NOMO-1 treated with DMSO at 0.1 percent for 48 hours (cell line): Measurements from ENCODE around the gene SSH2.
"Not testable (repeated sequence)": the region's sequence is repeated elsewhere in the genome, so short reads cannot be mapped to it uniquely, and the experiment has no call there.

Experiments
- DNase-seq: peaks from one replicate; lab custom pipeline; 2025; ENCODE audit not compliant: unreplicated experiment; lab: John Stamatoyannopoulos, UW

The SSH2 gene

GRCh38 chr17:29874931-29875596, 55.0 kb downstream of the SSH2 start:
- no peak for DNase-seq

- peak; percentile 40 for DNase-seq
Measured at GRCh38 chr17:29874358-29874757, 55.7 kb downstream of the SSH2 start.

GRCh38 chr17:29873476-29873875, 56.6 kb downstream of the SSH2 start:
- DNase-seq, result no peak

GRCh38 chr17:29870836-29871465, 59.1 kb downstream of the SSH2 start:
- no peak for DNase-seq

- DNase-seq, result peak; percentile 30
Measured at GRCh38 chr17:29867643-29868181, 62.3 kb downstream of the SSH2 start.

GRCh38 chr17:29866746-29867404, 63.2 kb downstream of the SSH2 start:
- DNase-seq, result no peak

GRCh38 chr17:29864615-29865014, 65.4 kb downstream of the SSH2 start:
- no peak for DNase-seq

GRCh38 chr17:29864123-29864522, 65.9 kb downstream of the SSH2 start:
- DNase-seq, result not testable (repeated sequence)

GRCh38 chr17:29862951-29863350, 67.1 kb downstream of the SSH2 start:
- DNase-seq, result no peak

- no peak for DNase-seq
Measured at GRCh38 chr17:29862127-29862526, 67.9 kb downstream of the SSH2 start.

- not testable (repeated sequence) for DNase-seq
Measured at GRCh38 chr17:29859445-29859844, 70.6 kb downstream of the SSH2 start.

GRCh38 chr17:29857823-29858222, 72.2 kb downstream of the SSH2 start:
- no peak for DNase-seq

- not testable (repeated sequence) for DNase-seq
Measured at GRCh38 chr17:29857105-29857504, 72.9 kb downstream of the SSH2 start.

GRCh38 chr17:29855686-29856085, 74.3 kb downstream of the SSH2 start:
- peak; percentile 24 for DNase-seq

- no peak for DNase-seq
Measured at GRCh38 chr17:29848737-29849136, 81.3 kb downstream of the SSH2 start.

- no peak for DNase-seq
Measured at GRCh38 chr17:29847527-29848400, 82.3 kb downstream of the SSH2 start.

- DNase-seq, result no peak
Measured at GRCh38 chr17:29847118-29847517, 82.9 kb downstream of the SSH2 start.

GRCh38 chr17:29846298-29846697, 83.7 kb downstream of the SSH2 start:
- DNase-seq, result no peak

GRCh38 chr17:29844339-29845048, 85.5 kb downstream of the SSH2 start:
- no peak for DNase-seq

GRCh38 chr17:29840884-29841283, 89.1 kb downstream of the SSH2 start:
- DNase-seq, result no peak
